HG03103 (cell line): ENCODE results near the gene CACNG1.

ENCODE experiments used
- ATAC-seq: cut with Tn5 transposase; IDR thresholded peaks from one replicate; pipeline ENCODE4 v1.9.1; 2021; ENCODE audit warnings: low read depth; ENCODE audit not compliant: unreplicated experiment

CACNG1 gene, protein sequence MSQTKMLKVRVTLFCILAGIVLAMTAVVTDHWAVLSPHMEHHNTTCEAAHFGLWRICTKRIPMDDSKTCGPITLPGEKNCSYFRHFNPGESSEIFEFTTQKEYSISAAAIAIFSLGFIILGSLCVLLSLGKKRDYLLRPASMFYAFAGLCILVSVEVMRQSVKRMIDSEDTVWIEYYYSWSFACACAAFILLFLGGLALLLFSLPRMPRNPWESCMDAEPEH

DNA sequence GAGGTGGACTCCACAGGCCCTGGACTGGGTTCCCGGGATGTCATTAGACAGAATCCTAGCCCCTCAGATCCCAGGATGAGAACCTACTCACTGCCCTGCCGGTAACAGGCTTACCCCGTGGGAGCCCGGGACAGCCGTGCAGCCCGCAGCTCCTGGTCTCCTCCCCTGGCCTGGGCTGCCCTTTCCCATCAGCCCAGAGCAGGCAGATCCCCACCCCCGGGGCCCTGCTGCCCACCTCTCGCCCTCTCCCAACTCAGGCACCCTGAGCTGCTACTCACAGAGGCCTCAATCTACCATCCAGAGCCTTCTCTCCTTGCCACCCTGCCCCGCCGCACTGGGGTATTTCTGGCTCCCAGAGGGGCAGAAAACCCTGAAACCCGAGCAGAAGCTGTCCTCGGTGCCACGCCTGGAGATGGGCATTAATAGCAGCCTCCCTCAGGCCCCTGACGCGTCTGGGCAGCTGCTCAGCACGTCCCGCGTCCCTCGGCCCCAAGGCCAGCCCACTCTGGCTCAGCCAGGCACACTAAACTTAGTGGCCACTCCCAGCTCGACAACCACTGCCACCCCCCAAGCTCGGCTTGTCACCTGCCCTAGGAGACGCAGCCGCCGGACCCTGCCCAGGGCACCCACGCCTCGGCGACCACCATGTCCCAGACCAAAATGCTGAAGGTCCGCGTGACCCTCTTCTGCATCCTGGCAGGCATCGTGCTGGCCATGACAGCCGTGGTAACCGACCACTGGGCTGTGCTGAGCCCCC lies at the start of gene CACNG1:
Gene CACNG1, plus strand, starts transcription at position 539 of the 757 bp plus-strand sequence. Its CDS starts 107 bp downstream, at position 646.
- ATAC-seq: no peak

DNA sequence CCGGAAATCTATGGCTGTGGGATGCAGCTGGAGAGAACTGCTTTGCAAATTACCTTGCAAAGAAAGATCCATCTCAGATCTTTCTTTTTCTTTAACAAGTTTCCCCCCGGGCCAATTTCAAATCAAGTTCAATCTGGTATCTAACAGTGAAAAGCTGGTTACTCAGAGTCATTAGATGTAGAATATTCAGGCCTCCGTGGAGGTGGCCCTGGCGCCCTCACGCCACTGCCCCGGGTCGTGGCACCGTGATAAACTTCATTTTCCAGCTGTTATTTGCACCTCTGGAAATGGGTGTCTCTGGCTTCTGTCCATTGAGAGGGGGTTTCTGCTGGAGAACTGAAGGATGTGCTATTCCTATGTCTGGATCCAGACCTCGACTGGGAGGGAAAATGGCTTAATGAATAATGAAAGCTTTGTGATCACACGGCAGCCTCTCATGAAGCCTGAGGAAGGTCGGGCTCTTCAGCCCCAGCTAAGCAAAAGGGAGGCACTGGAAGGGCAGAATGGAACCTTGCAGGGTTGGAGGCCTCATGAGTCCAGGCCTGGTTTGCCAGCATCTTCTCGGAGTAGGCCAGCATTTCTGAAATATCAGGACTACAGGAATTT lies 49.3 kb upstream of the CACNG1 start:
- ATAC-seq: no peak

DNA sequence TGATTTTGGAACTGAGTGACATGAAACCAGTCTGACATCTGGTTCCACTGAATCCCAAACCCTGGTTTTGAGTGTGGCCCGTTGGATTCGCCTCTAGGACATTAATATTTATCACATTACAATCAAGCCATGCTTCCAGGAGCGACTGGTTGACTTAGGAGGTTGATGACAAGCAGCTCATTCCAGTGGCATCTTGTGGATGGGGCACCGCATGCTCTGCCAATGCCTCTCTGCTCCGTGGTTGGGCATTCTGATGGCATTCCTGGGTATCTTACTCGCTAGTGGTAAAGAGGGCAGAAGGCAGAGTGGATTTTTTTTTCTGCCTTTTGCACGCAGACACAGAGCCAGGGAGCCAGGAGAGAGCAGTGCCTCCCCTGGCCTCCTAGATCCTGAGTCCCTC lies 48.4 kb upstream of the CACNG1 start:
- no peak for ATAC-seq

DNA sequence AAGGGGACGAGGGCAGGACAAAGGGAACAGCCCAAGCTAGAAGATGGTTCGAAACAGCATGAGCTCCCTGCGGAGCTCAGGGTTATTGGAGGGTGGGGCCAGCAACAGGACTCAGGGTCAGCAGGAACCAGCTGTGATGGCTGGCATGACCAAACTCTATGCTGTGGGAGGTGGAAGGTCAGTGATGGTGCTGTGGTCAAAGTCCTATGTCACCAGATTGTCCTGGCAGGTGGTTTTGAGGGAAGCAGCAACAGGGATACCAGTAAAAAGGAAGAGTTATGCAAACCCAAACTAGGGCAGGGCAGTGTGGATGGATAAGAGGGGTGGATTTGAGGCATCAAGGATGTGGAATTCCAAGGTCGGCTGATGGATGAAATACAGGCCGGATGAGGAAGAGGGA lies 47.4 kb upstream of the CACNG1 start:
- ATAC-seq: no peak

DNA sequence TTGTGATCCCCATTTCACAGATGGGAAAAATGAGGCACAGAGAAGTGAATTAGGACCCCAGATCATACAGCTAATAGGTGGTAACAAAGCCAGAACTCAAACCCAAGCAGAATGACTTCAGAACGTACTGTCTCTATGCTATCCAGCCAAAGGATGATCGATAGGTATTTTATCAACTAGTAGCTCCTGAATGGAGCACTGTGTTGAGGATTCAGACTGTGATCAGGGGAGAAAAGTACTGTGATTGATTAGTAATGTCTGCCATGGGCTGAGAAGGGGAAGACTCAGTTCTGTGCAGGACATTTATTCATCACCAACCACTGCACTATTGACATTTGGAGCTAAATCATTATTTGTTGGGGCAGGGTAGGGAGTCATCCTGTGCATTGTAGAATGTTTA lies 41.1 kb upstream of the CACNG1 start:
- ATAC-seq: no peak

DNA sequence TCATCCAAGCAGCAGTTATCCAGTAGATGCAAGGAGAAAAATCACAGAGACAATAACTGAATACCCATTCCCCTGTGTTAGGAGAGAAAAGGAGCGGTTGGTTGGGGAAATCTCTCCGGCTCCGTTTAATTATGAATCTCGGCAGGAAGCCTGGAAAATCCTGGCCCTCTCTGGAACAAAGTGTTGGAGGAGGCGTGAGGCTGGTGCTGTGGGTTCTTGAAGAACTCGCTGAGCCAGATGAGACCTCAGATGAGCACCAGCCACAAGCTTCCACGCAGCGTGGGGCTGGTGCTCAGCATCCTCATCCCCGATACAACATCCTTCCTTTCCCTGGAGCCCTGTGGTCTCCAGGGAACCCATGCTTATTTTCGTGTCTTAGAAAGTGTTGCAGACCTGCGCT lies 40.2 kb upstream of the CACNG1 start:
- ATAC-seq: no peak

DNA sequence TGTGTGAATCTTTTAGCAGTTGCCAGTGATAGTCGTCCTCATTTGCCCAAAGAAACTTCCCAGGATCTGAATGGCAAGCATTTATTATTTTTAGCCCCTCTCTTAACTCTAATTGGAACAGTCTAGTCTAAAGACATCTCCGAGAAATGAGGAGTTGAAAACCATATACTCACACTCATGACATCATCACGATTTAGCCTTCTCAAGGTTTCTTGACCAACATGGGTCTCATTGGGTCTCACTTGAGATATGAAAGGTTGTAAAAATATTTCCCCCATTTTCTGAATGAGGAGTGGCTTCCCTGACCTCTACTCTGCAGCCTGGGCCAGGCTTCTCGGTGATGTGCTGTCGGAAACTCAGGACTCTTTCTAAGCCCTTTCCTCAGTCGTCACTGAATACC lies 37.1 kb upstream of the CACNG1 start:
- no peak for ATAC-seq

DNA sequence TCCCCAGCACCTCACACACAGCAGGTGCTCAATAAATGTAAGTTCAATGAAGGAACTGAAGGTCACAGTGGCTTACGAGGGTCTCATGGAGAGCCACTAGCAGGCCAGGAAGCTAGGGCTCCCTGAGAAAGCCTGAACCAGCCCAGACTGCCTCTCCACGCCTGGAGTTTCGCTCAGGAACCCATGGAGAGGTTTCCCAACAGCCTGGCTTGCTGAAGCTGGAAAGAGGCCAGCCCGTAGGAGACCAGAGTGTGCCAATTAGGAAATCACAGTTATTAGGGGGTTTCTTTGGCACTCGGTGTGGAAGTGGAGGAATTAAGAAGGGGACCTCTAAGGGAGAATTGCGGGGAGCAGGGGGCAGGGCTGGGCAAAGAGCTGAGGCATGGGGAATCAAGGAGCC lies 36.3 kb upstream of the CACNG1 start:
- no peak for ATAC-seq

DNA sequence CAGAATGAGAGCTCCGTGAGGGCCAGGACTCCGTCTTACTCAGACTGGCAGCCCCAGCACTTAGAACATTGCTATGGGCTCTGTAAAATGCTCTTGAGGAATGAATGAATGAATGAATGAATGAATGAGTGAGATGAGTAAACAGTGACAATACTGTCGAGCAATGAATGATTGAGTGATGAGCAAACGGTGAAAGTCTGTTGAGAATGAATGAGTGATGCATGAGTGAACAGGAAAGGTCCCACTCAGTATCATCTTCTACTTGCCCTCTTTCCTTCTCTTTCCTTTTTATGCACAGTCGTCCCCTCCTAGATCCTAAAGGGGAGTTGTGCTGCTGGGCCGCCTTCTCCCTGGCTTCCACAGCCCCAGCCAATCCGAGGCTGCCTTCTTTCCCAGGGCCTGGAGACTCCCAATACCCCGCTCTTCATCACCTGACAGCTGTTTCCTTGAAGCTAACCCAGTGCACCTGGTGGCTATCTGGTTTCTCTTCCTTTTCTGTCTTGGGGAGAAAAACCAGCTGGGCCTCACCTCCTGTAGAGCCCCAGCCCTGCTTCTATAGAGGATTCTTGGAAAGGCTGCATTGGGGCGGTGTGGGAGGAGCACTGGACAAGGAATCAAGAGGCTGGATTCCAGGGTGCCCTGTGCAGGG lies 32.7 kb upstream of the CACNG1 start:
- ATAC-seq: no peak

DNA sequence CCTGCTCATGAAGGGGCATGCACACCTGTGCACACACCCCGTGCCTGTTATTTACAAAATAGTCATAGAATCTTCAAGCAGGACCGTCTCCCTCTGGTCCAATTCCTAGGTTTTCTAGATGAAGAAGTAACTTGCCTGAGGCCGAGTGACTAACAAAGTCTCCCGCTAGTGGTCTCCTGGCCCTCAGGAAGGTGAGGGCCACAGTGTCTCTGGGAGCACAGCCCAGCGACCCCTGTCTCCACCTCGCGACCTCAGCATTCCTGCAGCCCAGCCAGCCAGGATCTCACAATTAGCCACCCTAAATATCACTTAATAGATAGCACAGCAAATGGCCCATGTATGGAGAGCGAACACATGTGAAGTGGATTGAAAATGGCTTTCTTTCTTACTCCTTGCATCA lies 30.5 kb upstream of the CACNG1 start:
- ATAC-seq: no peak

DNA sequence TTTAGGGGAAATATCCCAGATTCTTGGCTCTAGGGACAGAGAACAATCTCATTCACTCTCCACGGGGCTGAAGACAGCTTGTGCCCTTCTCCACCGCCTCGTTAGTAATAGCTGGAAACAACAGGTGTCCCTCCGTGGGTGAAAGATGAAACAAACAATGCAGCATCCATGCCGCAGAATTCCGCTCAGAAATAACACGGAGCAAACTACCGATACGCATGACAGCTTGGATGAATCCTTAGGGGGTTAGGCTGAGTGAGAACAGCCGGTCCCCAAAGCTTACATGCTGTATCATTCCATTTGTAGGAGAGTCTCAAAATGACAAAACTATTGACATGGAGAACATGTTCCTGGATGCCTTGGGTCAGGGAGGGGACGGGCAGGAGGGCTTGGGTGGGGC lies 29.4 kb upstream of the CACNG1 start:
- ATAC-seq: no peak

DNA sequence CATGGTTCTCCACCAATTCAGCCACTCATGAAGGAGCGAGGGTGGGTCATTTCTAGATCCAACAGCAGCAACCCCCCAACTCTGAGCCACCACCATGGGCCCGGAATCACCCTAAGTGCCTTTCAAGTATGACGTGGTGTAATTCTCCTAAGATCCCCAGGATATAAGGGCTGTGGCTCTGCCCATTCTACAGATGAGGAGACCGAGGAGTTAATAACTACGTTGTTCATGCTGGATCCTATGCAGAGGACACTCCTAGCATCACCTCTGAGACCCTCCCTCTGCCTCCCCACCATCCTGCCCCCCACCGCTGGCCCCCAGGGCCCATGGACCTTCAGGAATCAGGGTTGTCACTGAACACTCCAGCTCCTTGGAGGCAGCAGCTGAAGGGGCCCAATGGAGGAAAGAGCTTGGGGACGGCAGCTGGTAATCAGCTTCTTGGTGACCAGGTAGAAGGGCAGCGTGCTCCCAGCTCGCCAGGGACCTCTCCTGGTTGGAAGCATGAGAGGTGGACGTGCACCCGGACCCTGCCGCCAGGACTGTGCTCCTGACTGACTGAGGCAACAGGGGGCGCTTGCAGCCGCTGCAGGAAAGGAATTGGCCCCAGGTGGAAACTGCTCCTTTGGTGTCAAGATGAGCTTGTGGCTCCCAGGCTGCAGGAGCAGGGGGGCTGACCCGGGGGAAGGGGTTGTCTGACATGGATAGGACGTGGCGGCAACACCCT lies 28.2 kb upstream of the CACNG1 start:
- no peak for ATAC-seq

DNA sequence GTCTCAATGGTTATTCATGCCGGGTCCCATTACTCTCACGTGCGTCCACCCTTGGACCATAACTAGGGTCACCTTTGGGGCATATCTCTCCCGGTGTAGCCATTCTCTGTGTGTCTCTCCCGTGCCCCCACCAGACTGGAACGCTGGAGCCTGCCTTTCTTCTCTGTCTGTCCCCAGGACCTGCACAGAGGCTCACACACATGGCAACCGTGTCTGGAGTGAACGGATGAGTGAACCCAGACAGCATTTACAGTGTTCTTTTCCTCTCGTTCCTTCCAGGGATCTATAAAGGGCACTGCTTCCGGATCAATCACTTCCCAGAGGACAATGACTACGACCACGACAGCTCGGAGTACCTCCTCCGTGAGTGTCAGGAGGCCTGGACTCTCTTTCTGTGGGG lies 26.4 kb upstream of the CACNG1 start:
- ATAC-seq: no peak

DNA sequence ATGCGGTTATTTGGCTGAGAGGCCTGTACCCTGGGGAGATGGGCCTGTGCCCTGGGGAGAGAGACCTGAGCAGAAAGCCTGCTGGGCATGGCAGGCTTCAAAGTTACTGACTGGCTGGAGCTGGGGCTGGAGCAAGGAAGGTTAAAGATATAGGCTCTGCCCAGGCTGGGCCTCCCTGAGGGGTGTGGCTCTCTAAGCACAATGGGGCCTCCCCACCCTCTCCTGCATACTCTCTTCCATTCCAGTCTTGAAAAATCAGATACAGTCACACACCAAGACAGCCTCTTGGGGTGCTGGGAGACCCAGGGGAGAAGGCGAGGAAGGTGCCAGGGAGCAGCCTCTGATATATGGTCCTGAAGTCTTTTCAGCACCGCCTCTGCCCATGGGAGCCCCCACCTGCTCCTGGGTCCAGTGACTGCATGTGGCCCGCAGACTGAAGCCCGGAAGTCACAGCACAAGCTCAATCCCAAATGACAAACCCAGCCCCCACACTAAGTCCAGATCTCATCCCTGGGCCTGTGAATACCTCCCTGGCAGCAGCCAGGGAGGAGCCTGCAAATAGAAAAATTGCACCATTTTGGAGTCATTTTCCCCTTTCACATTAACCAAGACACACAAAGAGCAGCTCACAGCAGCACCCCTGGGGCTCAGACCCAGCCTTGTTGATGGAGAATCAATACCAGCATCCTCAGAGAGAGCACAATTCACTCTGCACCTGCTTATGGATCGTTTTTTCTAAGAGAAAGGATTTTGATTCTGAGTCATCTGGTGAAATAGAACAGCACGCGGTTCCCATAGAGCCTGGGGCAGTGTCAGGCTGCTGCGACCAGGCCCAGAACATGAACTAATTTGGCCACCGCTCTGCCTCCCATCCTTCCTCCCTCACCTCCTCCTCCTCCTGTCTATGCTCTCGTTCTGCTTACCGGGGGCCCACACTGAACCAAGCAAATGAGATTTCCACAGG lies 25.6 kb upstream of the CACNG1 start:
- no peak for ATAC-seq

DNA sequence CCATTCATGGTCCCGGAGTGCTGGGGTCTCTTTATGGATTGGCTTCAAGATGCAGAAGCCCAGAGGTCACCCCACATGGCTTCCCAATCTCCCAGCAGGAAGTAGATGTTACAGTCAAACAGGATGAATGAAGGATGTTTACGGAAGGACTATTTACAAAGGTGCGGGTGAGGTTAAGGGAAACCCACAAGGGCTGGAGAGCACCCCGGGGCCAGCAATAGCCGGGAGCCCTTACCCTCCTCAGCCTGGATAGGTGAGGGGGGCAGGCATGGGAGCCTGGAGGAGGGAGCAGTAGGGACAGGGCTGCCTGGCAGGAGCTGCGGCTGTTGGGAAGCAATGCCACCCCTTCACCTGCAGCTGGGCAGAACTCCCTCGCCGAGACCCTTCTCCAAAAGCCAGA lies 24.5 kb upstream of the CACNG1 start:
- ATAC-seq: no peak

DNA sequence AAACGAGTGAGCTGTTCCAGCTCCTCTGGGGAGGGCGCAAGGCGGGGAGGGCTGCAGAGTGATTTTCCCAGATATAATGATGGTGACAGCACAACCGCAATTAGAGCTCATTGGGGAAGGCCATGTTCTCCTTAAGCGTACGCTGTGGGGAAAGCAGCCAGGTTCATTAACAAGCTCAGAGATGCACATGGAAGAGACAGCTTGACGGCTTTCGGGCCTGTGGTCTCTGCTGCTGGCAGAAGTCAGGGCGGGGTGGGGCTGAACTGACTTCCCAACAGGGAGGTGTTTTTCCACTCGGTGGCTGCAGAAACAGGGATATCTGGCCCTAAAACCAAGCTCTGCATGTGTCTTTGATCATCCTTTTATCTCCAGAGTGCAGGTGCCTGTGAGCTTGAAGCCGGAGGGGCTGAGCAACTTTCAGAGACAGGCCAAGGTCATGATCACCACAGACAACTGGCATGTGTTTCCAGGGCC lies 24.0 kb upstream of the CACNG1 start:
- no peak for ATAC-seq

DNA sequence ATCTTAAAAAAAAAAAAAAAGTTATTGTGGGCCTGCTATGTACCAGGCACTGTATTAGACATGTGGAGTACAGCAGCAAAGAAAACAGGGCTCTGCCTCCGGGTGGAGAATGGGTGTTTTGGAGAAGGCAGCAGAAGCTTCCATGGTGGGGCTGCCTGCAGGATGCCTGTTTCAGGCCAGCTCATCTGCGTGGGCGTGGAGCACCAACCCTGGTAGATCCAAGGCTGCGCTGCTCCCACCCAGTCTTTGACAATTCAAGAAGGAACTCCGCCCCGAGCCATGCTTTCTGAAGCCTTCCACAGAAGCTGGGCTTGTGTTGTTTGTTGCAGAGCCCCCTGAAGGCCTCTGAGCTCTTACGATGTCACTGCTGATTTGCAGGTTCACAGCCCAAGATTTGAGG lies 23.2 kb upstream of the CACNG1 start:
- no peak for ATAC-seq

DNA sequence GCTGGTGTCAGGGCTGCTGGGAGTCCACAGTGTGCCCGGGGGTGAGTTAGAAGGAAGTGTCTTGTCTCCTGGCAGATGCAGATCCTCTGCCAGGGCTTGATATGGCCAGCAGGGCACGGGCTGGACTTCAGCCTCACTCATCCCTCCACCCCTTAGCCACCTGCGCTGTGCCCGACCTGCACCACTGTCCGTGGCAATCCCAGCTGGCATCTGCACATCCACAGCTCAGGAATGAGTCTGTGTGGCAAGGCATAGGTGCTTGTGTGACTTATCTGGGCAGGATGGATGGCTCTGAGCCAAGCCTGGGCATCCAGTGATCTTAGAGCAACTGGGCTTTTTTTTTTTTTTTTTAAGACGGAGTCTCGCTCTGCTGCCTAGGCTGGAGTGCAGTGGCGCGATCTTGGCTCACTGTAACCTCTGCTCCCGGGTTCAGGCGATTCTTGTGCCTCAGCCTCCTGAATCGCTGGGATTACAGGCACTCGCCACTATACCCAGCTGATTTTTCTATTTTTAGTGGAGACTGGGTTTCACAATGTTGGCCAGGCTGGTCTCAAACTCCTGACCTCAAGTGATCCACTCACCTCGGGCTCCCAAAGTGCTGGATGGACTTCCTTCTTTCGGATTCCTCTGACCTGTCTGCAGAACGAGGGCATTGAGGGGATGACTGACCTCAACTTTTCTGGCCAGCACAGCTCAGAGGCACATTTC lies 22.5 kb upstream of the CACNG1 start:
- ATAC-seq: no peak

DNA sequence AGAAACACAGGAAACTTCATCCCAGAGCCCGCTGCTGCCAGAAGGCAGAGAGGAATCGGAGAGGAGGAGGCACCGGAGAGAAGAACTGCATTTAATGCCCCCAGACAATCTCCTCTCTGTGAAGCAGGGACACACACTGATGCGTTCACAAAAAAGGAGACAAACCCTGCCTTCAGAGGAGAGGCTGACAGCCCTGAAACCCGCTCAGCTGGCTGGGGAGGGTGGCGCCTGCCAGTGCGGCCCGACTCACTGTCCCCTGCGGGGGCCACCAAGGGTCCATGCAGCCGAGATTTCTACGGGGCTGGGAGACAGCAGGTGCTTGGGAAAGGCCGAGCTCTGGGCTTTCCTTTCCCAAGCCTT lies 21.9 kb upstream of the CACNG1 start:
- no peak for ATAC-seq
